Smooth muscle cell (in vitro differentiated cells): Measurements from ENCODE around the gene EPB41L5. TPM values are rescaled to one million over a fixed set of nuclear protein-coding genes. Genes with fewer than 3 reads are reported as not detected.

Source experiments
- DNase-seq: peaks from one replicate; lab custom pipeline; 2025; ENCODE audit not compliant: unreplicated experiment; lab: John Stamatoyannopoulos, UW
- H2AFZ ChIP-seq: fragments of 200-600 bp; sonication (generic); 2 replicates; pipeline ENCODE4 v1.6.0; 2016; ENCODE audit warnings: antibody characterized with exemption, low read depth, mild to moderate bottlenecking
- H3F3A ChIP-seq: fragments of 200-600 bp; sonication (generic); 2 replicates; pipeline ENCODE4 v1.6.0; 2017; ENCODE audit warnings: antibody characterized with exemption, low read depth
- H3K27ac ChIP-seq: fragments of 200-600 bp; sonication (generic); 2 replicates; pipeline ENCODE4 v1.5.1; 2016; ENCODE audit warnings: low read depth, mild to moderate bottlenecking
- H3K27me3 ChIP-seq: fragments of 200-600 bp; sonication (generic); 2 replicates; pipeline ENCODE4 v1.6.1; 2016; ENCODE audit warnings: low read depth, mild to moderate bottlenecking
- H3K36me3 ChIP-seq: fragments of 200-600 bp; sonication (generic); 2 replicates; pipeline ENCODE4 v1.5.1; 2016; ENCODE audit warnings: low read depth
- H3K4me1 ChIP-seq: fragments of 200-600 bp; sonication (generic); 2 replicates; pipeline ENCODE4 v1.5.1; 2016; ENCODE audit warnings: low read depth
- H3K4me2 ChIP-seq: fragments of 200-600 bp; sonication (generic); 2 replicates; pipeline ENCODE4 v1.6.0; 2016; ENCODE audit warnings: mild to moderate bottlenecking
- H3K4me3 ChIP-seq: fragments of 200-600 bp; sonication (generic); 2 replicates; pipeline ENCODE4 v1.5.1; 2016; ENCODE audit warnings: mild to moderate bottlenecking
- H3K79me2 ChIP-seq: fragments of 200-600 bp; sonication (generic); 2 replicates; pipeline ENCODE4 v1.6.0; 2016; ENCODE audit warnings: low read depth, mild to moderate bottlenecking
- H3K9ac ChIP-seq: fragments of 200-600 bp; sonication (generic); 2 replicates; pipeline ENCODE4 v1.6.0; 2016; ENCODE audit warnings: low read depth
- H3K9me3 ChIP-seq: fragments of 200-600 bp; sonication (generic); replicated peaks from 2 replicates; pipeline ENCODE4 v1.5.1; 2016; ENCODE audit warnings: low read depth
- H4K20me1 ChIP-seq: fragments of 200-600 bp; sonication (generic); 2 replicates; pipeline ENCODE4 v1.6.0; 2016; ENCODE audit warnings: low read depth
- CTCF ChIP-seq: fragments of 200-600 bp; sonication (generic); IDR thresholded peaks from 2 replicates; pipeline ENCODE4 v1.5.1; 2017; ENCODE audit warnings: borderline replicate concordance, mild to moderate bottlenecking, antibody characterized with exemption; ENCODE audit not compliant: insufficient read depth, poor library complexity, severe bottlenecking
- WGBS: methylation state at CpG from one replicate; pipeline ENCODE4 v1.1.7; 2016; ENCODE audit warnings: low lambda C conversion rate; 5-methylcytosine and 5-hydroxymethylcytosine counted together
- polyA plus RNA-seq: library from polyadenylated mRNA; unstranded; fragments of >200 nt; fragmentation: Nextera tagmentation; extraction: Ambion mirVana; gene quantifications from 2 replicates; pipeline ENCODE4 v1.2.1, GENCODE V29; 2016
- total RNA-seq: library from RNA; depleted of rRNA; stranded (reverse); fragments of >200 nt; gene quantifications from 2 replicates; pipeline ENCODE4 v1.2.3, GENCODE V29; 2014

EPB41L5 gene
- total and polyA plus RNA-seq, 2 experiments from 2014 or later, result 4.6 to 17.2 TPM

- 96% methylated on average over 1 of the region's 1 CpG for WGBS
- H4K20me1 ChIP-seq, result no peaks in the 10 kb centered on the region
- H2AFZ ChIP-seq, result no peak overlapping the region
- no peaks in the 10 kb centered on the region for H3F3A ChIP-seq
- H3K27me3 ChIP-seq, result no peaks in the 10 kb centered on the region
- DNase-seq, result no peak
- H3K9me3 ChIP-seq, result no peaks in the 10 kb centered on the region
- H3K4me3 ChIP-seq, result no peak overlapping the region
- no peak overlapping the region for H3K4me2 ChIP-seq
- no peak overlapping the region for H3K9ac ChIP-seq
- no peaks in the 10 kb centered on the region for H3K4me1 ChIP-seq
- H3K27ac ChIP-seq, result no peak overlapping the region
- no peaks in the 10 kb centered on the region for H3K79me2 ChIP-seq
- no peak for TF ChIP-seq CTCF
- peaks cover 12% of the 10 kb centered on the region for H3K36me3 ChIP-seq
Measured at GRCh38 chr2:120148229-120148628, 135.4 kb downstream of the EPB41L5 start.

GRCh38 chr2:120148669-120149068 is 135.8 kb downstream of the EPB41L5 start:
- no peak overlapping the region for H3K4me3 ChIP-seq
- H2AFZ ChIP-seq, result no peak overlapping the region
- peaks cover 12% of the 10 kb centered on the region for H3K36me3 ChIP-seq
- H3K27me3 ChIP-seq, result no peaks in the 10 kb centered on the region
- H3K9me3 ChIP-seq, result no peaks in the 10 kb centered on the region
- H3F3A ChIP-seq, result no peaks in the 10 kb centered on the region
- no peak overlapping the region for H3K4me2 ChIP-seq
- H3K27ac ChIP-seq, result no peak overlapping the region
- no peak for DNase-seq
- no peaks in the 10 kb centered on the region for H3K4me1 ChIP-seq
- WGBS, result 95% methylated on average over 3 of the region's 3 CpGs
- no peak overlapping the region for H3K9ac ChIP-seq
- TF ChIP-seq CTCF, result no peak
- H4K20me1 ChIP-seq, result no peaks in the 10 kb centered on the region
- H3K79me2 ChIP-seq, result no peaks in the 10 kb centered on the region

- Histone ChIP-seq H3K4me3 (no peak overlapping the region), H3K4me2 (no peak overlapping the region), H3K36me3 (peaks cover 12% of the 10 kb centered on the region), H3K4me1 (no peaks in the 10 kb centered on the region), H3K27ac (no peak overlapping the region), H3K79me2 (no peaks in the 10 kb centered on the region), H3K9me3 (no peaks in the 10 kb centered on the region), H3K27me3 (no peaks in the 10 kb centered on the region), H3F3A (no peaks in the 10 kb centered on the region), H3K9ac (no peak overlapping the region), H4K20me1 (no peaks in the 10 kb centered on the region), H2AFZ (no peak overlapping the region)
- no peak for TF ChIP-seq CTCF
- no peak for DNase-seq
- 100% methylated on average over 2 of the region's 2 CpGs for WGBS
Measured at GRCh38 chr2:120149406-120149805, 136.5 kb downstream of the EPB41L5 start.

GRCh38 chr2:120150040-120150482 is 137.2 kb downstream of the EPB41L5 start:
- Histone ChIP-seq H3K36me3 (peaks cover 13% of the 10 kb centered on the region), H3K79me2 (no peaks in the 10 kb centered on the region), H3K27me3 (no peaks in the 10 kb centered on the region), H3K27ac (no peak overlapping the region), H3K9ac (no peak overlapping the region), H3K9me3 (no peaks in the 10 kb centered on the region), H3K4me1 (no peaks in the 10 kb centered on the region), H3K4me2 (no peak overlapping the region), H3K4me3 (no peak overlapping the region), H3F3A (no peaks in the 10 kb centered on the region), H4K20me1 (no peaks in the 10 kb centered on the region), H2AFZ (no peak overlapping the region)
- no peak for TF ChIP-seq CTCF
- 95% methylated on average over 4 of the region's 4 CpGs for WGBS
- no peak for DNase-seq
